GM19463 (cell line): ENCODE data around the gene HSPBP1.
A peak's percentile ranks its signal among the peaks of the same experiment; 100 is the strongest.
"Not testable (repeated sequence)": the region's sequence is repeated elsewhere in the genome, so short reads cannot be mapped to it uniquely, and the experiment has no call there.

ENCODE experiments used
- ATAC-seq: cut with Tn5 transposase; IDR thresholded peaks from one replicate; pipeline ENCODE4 v1.9.1; 2021; ENCODE audit warnings: mild to moderate bottlenecking, moderate library complexity; ENCODE audit not compliant: unreplicated experiment

HSPBP1 gene

GRCh38 chr19:55279770-55280643, at the start of gene HSPBP1:
TSS of gene HSPBP1 (minus strand) at chr19:55280110. CDS start at chr19:55279608, 502 bp downstream.
- peak; percentile 81 for ATAC-seq

- ATAC-seq, result not testable (repeated sequence)
Measured at GRCh38 chr19:55328774-55329318, 48.9 kb upstream of the HSPBP1 start.

GRCh38 chr19:55325172-55325571, 45.3 kb upstream of the HSPBP1 start, which contains the start of gene TMEM150B:
TSS of gene TMEM150B (minus strand) at chr19:55325341. CDS start at chr19:55321036, 4,305 bp downstream.
- ATAC-seq, result no peak

- no peak for ATAC-seq
Measured at GRCh38 chr19:55324662-55325061, 44.8 kb upstream of the HSPBP1 start.

- ATAC-seq, result no peak
Measured at GRCh38 chr19:55322204-55322885, 42.4 kb upstream of the HSPBP1 start.

- no peak for ATAC-seq
Measured at GRCh38 chr19:55321466-55322137, 41.7 kb upstream of the HSPBP1 start.

- ATAC-seq, result no peak
Measured at GRCh38 chr19:55320844-55321419, 41.0 kb upstream of the HSPBP1 start.

GRCh38 chr19:55319785-55320184, 39.9 kb upstream of the HSPBP1 start:
- ATAC-seq, result no peak

GRCh38 chr19:55316646-55317045, 36.7 kb upstream of the HSPBP1 start:
- ATAC-seq, result no peak

- no peak for ATAC-seq
Measured at GRCh38 chr19:55315956-55316525, 36.1 kb upstream of the HSPBP1 start.

GRCh38 chr19:55314396-55314795, 34.5 kb upstream of the HSPBP1 start:
- ATAC-seq, result no peak

- ATAC-seq, result no peak
Measured at GRCh38 chr19:55312621-55313512, 33.0 kb upstream of the HSPBP1 start.

- ATAC-seq, result no peak
Measured at GRCh38 chr19:55311797-55312196, 31.9 kb upstream of the HSPBP1 start.

- ATAC-seq, result no peak
Measured at GRCh38 chr19:55311397-55311796, 31.5 kb upstream of the HSPBP1 start.

GRCh38 chr19:55310498-55310897, 30.6 kb upstream of the HSPBP1 start:
- no peak for ATAC-seq

GRCh38 chr19:55309448-55309847, 29.5 kb upstream of the HSPBP1 start:
- ATAC-seq, result no peak

- no peak for ATAC-seq
Measured at GRCh38 chr19:55308281-55308680, 28.4 kb upstream of the HSPBP1 start.

GRCh38 chr19:55306712-55307111, 26.8 kb upstream of the HSPBP1 start:
- ATAC-seq, result no peak

GRCh38 chr19:55305983-55306562, 26.2 kb upstream of the HSPBP1 start:
- no peak for ATAC-seq
